Ovary (tissue), 9 donors: Measurements from ENCODE around the gene TRAPPC8. TPM values are rescaled to one million over a fixed set of nuclear protein-coding genes. Genes with fewer than 3 reads are reported as not detected.

Experiments used
- DNase-seq, 5 donors: peaks; one replicate each; pipeline ENCODE4 v3.0.0-alpha.2; 2019 to 2020
- H3K27ac ChIP-seq, 2 donors: fragments of 200-600 bp; one replicate each; pipeline versions ENCODE4 v1.5.1 to v1.8.0; 2019 to 2022
- H3K27me3 ChIP-seq: fragments of 200-600 bp; one replicate; pipeline ENCODE4 v1.8.0; 2022
- H3K36me3 ChIP-seq: fragments of 200-600 bp; sonication (generic); one replicate; pipeline ENCODE4 v1.5.1; 2019
- H3K4me1 ChIP-seq: one replicate; pipeline ENCODE4 v1.8.1; 2013; ENCODE audit warnings: mild to moderate bottlenecking, moderate library complexity; ENCODE audit not compliant: insufficient read depth
- H3K4me3 ChIP-seq: fragments of 200-600 bp; sonication (generic); one replicate; pipeline ENCODE4 v1.5.1; 2017
- H3K9me3 ChIP-seq, 2 donors: fragments of 200-600 bp in 1 of 2; sonication (generic) in 1 of 2; one replicate each; pipeline versions ENCODE4 v1.5.1 to v1.8.1; 2013 to 2019; ENCODE audit warnings: mild to moderate bottlenecking in 1 of 2, moderate library complexity in 1 of 2
- CTCF ChIP-seq, 3 donors: fragments of 450-650 bp in 2 of 3; fragments of 200-600 bp in 1 of 3; IDR thresholded peaks; one replicate each; pipeline versions ENCODE4 v1.5.1 to v1.8.0; 2016 to 2022; ENCODE audit warnings: antibody characterized with exemption in 3 of 3, mild to moderate bottlenecking in 1 of 3
- EP300 ChIP-seq: sonication (generic); formaldehyde crosslinking; IDR thresholded peaks from one replicate; pipeline ENCODE4 v1.6.1; 2017; ENCODE audit warnings: antibody characterized with exemption
- POLR2A ChIP-seq: fragments of 450-650 bp; IDR thresholded peaks from one replicate; pipeline ENCODE4 v1.6.1; 2017; ENCODE audit warnings: antibody characterized with exemption, mild to moderate bottlenecking, moderate library complexity
- WGBS, 3 donors: extraction: QIAGEN DNeasy Blood & Tissue Kit in 1 of 3; methylation state at CpG; one replicate each; pipeline versions ENCODE4 v1.1.5 to v1.1.7; 2013 to 2017; 5-methylcytosine and 5-hydroxymethylcytosine counted together
- intact Hi-C, 4 donors: fragments of 100-400 bp; cut with DNase I; formaldehyde crosslinking; loops; one replicate each; pipeline versions ENCODE4 v1.11.0 to v1.15.1; 2022 to 2023
- polyA plus RNA-seq, 2 donors: library from polyadenylated mRNA; stranded (reverse); fragments of 200-250 nt in 1 of 2; fragments of 350-450 nt in 1 of 2; fragmentation: Illumina TruSeq in 1 of 2; extraction: RNeasy Lipid Tissue Mini Kit (QIAGEN cat#74804) in 1 of 2; gene quantifications; one replicate each; pipeline ENCODE4 v1.2.3, GENCODE V29; 2013 to 2014
- total RNA-seq, 7 donors: library from RNA; depleted of rRNA in 2 of 7; stranded (reverse); fragments of >200 nt in 2 of 7; fragmentation: NEBNext Ultra II Directional in 3 of 7; extraction: Animal tissue kit (Norgen Biotek cat#: 25700) in 3 of 7; gene quantifications; one replicate each; pipeline versions ENCODE4 v1.1.0 to v1.2.4, GENCODE V29; 2016 to 2023
- donor health status: DM: no; HTN: no; CAD: no; lungs with moderate emphysema.
- donor health status: DM: no; HTN: no; CAD: no.
- donor health status: Bipolar disorder and iron deficiency.
- donor health status: DM: yes; HTN: yes; CAD: no.
- donor health status: DM: no; HTN: no; CAD: no.
- donor health status: DM: yes; HTN: yes; CAD: no.

Gene TRAPPC8
- total and polyA plus RNA-seq, 9 donors: 15.5 to 47.1 (median 31.1) TPM

- no peak overlapping the region for H3K4me3 ChIP-seq
- H3K4me1 ChIP-seq: no peaks in the 10 kb centered on the region
- DNase-seq: no peak
- no peak overlapping the region for H3K27ac ChIP-seq
- no peaks in the 10 kb centered on the region for H3K9me3 ChIP-seq
- H3K27me3 ChIP-seq: no peaks in the 10 kb centered on the region
- TF ChIP-seq CTCF (IDR thresholded peaks at IDR 0.05): no peak
- no peak for TF ChIP-seq EP300
- TF ChIP-seq POLR2A: no peak
- no peaks in the 10 kb centered on the region for H3K36me3 ChIP-seq
- intact Hi-C loops: no loop called here
- 83 to 88% (median 86%) methylated on average over 3 of the region's 3 CpGs for WGBS, 3 donors
Measured at GRCh38 chr18:31891566-31891965, 51.4 kb downstream of the TRAPPC8 start.

- no peaks in the 10 kb centered on the region for H3K27me3 ChIP-seq
- no peak overlapping the region for H3K27ac ChIP-seq
- no peaks in the 10 kb centered on the region for H3K36me3 ChIP-seq
- no peak for TF ChIP-seq EP300
- no peak for TF ChIP-seq POLR2A
- TF ChIP-seq CTCF (IDR thresholded peaks at IDR 0.05): no peak
- no peaks in the 10 kb centered on the region for H3K9me3 ChIP-seq
- H3K4me1 ChIP-seq: no peaks in the 10 kb centered on the region
- WGBS, 3 donors: 93 to 96% (median 94%) methylated on average over 4 of the region's 4 CpGs
- no peak for DNase-seq
- intact Hi-C loops: no loop called here
- no peak overlapping the region for H3K4me3 ChIP-seq
Measured at GRCh38 chr18:31884020-31884419, 58.9 kb downstream of the TRAPPC8 start.

- intact Hi-C loops: no loop called here
- no peak overlapping the region for H3K4me3 ChIP-seq
- no peak for DNase-seq
- TF ChIP-seq POLR2A (no peak), EP300 (no peak), CTCF (IDR thresholded peaks at IDR 0.05) (no peak)
- no peaks in the 10 kb centered on the region for H3K4me1 ChIP-seq
- no peak overlapping the region for H3K27ac ChIP-seq
- WGBS, 3 donors: 95 to 100% (median 95%) methylated on average over 1 of the region's 1 CpG
- no peaks in the 10 kb centered on the region for H3K9me3 ChIP-seq
- no peaks in the 10 kb centered on the region for H3K27me3 ChIP-seq
- no peaks in the 10 kb centered on the region for H3K36me3 ChIP-seq
Measured at GRCh38 chr18:31880186-31880898, 62.6 kb downstream of the TRAPPC8 start.

GRCh38 chr18:31878358-31878757 lies 64.6 kb downstream of the TRAPPC8 start:
- TF ChIP-seq POLR2A (no peak), CTCF (IDR thresholded peaks at IDR 0.05) (no peak), EP300 (no peak)
- H3K4me3 ChIP-seq: no peak overlapping the region
- H3K27ac ChIP-seq: no peak overlapping the region
- no peaks in the 10 kb centered on the region for H3K4me1 ChIP-seq
- WGBS, 3 donors: 94 to 98% (median 98%) methylated on average over 4 of the region's 4 CpGs
- DNase-seq: no peak
- intact Hi-C loops: no loop called here
- no peaks in the 10 kb centered on the region for H3K27me3 ChIP-seq
- H3K36me3 ChIP-seq: no peaks in the 10 kb centered on the region
- H3K9me3 ChIP-seq: no peaks in the 10 kb centered on the region
